Esophagus muscularis mucosa (tissue), 4 donors: ENCODE results near the gene DHX16. TPM values are rescaled to one million over a fixed set of nuclear protein-coding genes. Genes with fewer than 3 reads are reported as not detected.

Source experiments
- DNase-seq: peaks from one replicate; pipeline ENCODE4 v3.0.0-alpha.2; 2017; ENCODE audit errors: extremely low spot score
- H3K27ac ChIP-seq, 4 donors: fragments of 200-600 bp; sonication (generic); replicated peaks in 1 of 4; 1 replicate in 3 of 4; 2 replicates in 1 of 4; pipeline ENCODE4 v1.5.1; 2016 to 2019; ENCODE audit warnings: mild to moderate bottlenecking in 1 of 4
- H3K27me3 ChIP-seq, 4 donors: fragments of 200-600 bp; sonication (generic); one replicate each; pipeline versions ENCODE4 v1.5.1 to v1.6.0; 2016 to 2019
- H3K36me3 ChIP-seq, 4 donors: fragments of 200-600 bp; sonication (generic); one replicate each; pipeline ENCODE4 v1.5.1; 2016 to 2019
- H3K4me1 ChIP-seq, 4 donors: fragments of 200-600 bp; sonication (generic); one replicate each; pipeline ENCODE4 v1.5.1; 2016 to 2019
- H3K4me3 ChIP-seq, 4 donors: fragments of 200-600 bp; sonication (generic); 1 replicate in 2 of 4; 2 replicates in 2 of 4; pipeline ENCODE4 v1.5.1; 2016 to 2019; ENCODE audit warnings: mild to moderate bottlenecking in 4 of 4, moderate library complexity in 1 of 4
- H3K9me3 ChIP-seq, 4 donors: fragments of 200-600 bp; sonication (generic); 1 replicate in 3 of 4; 2 replicates in 1 of 4; pipeline ENCODE4 v1.5.1; 2016 to 2019
- CTCF ChIP-seq, 3 experiments: fragments of 200-600 bp in 2 of 3; fragments of 450-650 bp in 1 of 3; sonication (generic) in 2 of 3; IDR thresholded peaks; one replicate each; pipeline ENCODE4 v1.5.1; 2017 to 2019; ENCODE audit warnings: antibody characterized with exemption in 3 of 3, mild to moderate bottlenecking in 2 of 3, moderate library complexity in 1 of 3
- EP300 ChIP-seq: sonication (generic); formaldehyde crosslinking; IDR thresholded peaks from one replicate; pipeline ENCODE4 v1.6.1; 2017; ENCODE audit warnings: antibody characterized with exemption
- POLR2A ChIP-seq: fragments of 450-650 bp; IDR thresholded peaks from one replicate; pipeline ENCODE4 v1.6.1; 2017; ENCODE audit warnings: antibody characterized with exemption, moderate library complexity, mild to moderate bottlenecking, low read depth
- POLR2AphosphoS5 ChIP-seq, 2 donors: sonication (generic); formaldehyde crosslinking; IDR thresholded peaks; one replicate each; pipeline ENCODE4 v1.6.1; 2017; ENCODE audit warnings: antibody characterized with exemption in 2 of 2
- WGBS: methylation state at CpG from one replicate; pipeline ENCODE4 v1.1.5; 2018; 5-methylcytosine and 5-hydroxymethylcytosine counted together
- intact Hi-C: fragments of 100-400 bp; cut with DNase I; formaldehyde crosslinking; loops from one replicate; pipeline ENCODE4 v1.15.1; 2023
- total RNA-seq, 4 donors: library from RNA; depleted of rRNA; stranded (reverse); fragments of >200 nt; gene quantifications; one replicate each; pipeline versions ENCODE4 v1.1.0 to v1.2.1, GENCODE V29; 2016

Gene DHX16
- total RNA-seq, 4 donors from 2014 or later, result 20.3 to 41.1 (median 31.1) TPM

GRCh38 chr6:30657454-30657853 is 15.4 kb downstream of the DHX16 start:
- H3K36me3 ChIP-seq, result peaks cover 90 to 100% (median 100%) of the 10 kb centered on the region in 4 donors

GRCh38 chr6:30656513-30656912 is 16.3 kb downstream of the DHX16 start:
- no peak overlapping the region for H3K27ac ChIP-seq
- H3K9me3 ChIP-seq, result no peaks in the 10 kb centered on the region
- TF ChIP-seq POLR2AphosphoS5 (IDR thresholded peaks at IDR 0.05), result no peak
- TF ChIP-seq CTCF (IDR thresholded peaks at IDR 0.05), result no peak
- no peak for TF ChIP-seq POLR2A
- TF ChIP-seq EP300, result no peak
- peaks cover 89 to 100% (median 100%) of the 10 kb centered on the region in 4 donors for H3K36me3 ChIP-seq
- WGBS, result 86% methylated on average over 7 of the region's 7 CpGs
- no peak overlapping the region for H3K4me3 ChIP-seq
- intact Hi-C loops, result no loop called here
- H3K27me3 ChIP-seq, result no peaks in the 10 kb centered on the region
- H3K4me1 ChIP-seq, result no peaks in the 10 kb centered on the region
- no peak for DNase-seq

More at GRCh38 chr6:30657454-30657853, 15.4 kb downstream of the DHX16 start:
- intact Hi-C loops, result no loop called here
- no peak overlapping the region for H3K27ac ChIP-seq
- TF ChIP-seq CTCF (IDR thresholded peaks at IDR 0.05) (no peak), EP300 (no peak), POLR2AphosphoS5 (IDR thresholded peaks at IDR 0.05) (no peak), POLR2A (no peak)
- H3K9me3 ChIP-seq, result no peaks in the 10 kb centered on the region
- no peaks in the 10 kb centered on the region for H3K4me1 ChIP-seq
- no peak for DNase-seq
- no peak overlapping the region for H3K4me3 ChIP-seq
- no peaks in the 10 kb centered on the region for H3K27me3 ChIP-seq

DNA sequence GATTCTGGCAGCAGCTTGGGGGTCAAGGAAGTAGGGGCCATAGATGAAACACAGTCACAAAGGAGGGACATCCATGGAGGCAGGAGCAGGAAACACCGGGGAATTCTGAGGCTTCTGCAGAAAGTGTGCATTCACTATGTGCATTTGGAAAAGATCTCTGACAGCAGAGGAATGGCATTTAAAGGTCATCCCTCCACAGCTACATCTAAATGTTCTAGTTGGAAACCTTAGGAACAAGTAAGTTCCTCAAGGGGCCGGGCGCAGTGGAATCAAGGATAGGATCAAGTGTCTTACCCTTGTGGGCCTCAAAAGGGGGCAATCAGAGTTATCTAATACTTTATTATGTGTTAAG is 17.1 kb downstream of the DHX16 start:
- 98% methylated on average over 3 of the region's 3 CpGs for WGBS
- Histone ChIP-seq H3K27me3 (no peaks in the 10 kb centered on the region), H3K9me3 (no peaks in the 10 kb centered on the region), H3K4me1 (no peaks in the 10 kb centered on the region), H3K4me3 (no peak overlapping the region), H3K27ac (no peak overlapping the region), H3K36me3 (peaks cover 82 to 100% (median 100%) of the 10 kb centered on the region in 4 donors)
- no peak for TF ChIP-seq EP300
- no peak for TF ChIP-seq POLR2AphosphoS5 (IDR thresholded peaks at IDR 0.05)
- no peak for TF ChIP-seq POLR2A
- TF ChIP-seq CTCF (IDR thresholded peaks at IDR 0.05), result no peak
- intact Hi-C loops, result no loop called here
- no peak for DNase-seq

- H3K27ac ChIP-seq, result no peak overlapping the region
- H3K4me1 ChIP-seq, result no peaks in the 10 kb centered on the region
- TF ChIP-seq POLR2AphosphoS5 (IDR thresholded peaks at IDR 0.05), result no peak
- no peak for TF ChIP-seq EP300
- no peak for TF ChIP-seq POLR2A
- TF ChIP-seq CTCF (IDR thresholded peaks at IDR 0.05), result no peak
- H3K27me3 ChIP-seq, result no peaks in the 10 kb centered on the region
- no peaks in the 10 kb centered on the region for H3K9me3 ChIP-seq
- WGBS, result 87% methylated on average over 19 of the region's 19 CpGs
- DNase-seq, result no peak
- H3K36me3 ChIP-seq, result peaks cover 76 to 100% (median 96%) of the 10 kb centered on the region in 4 donors
- H3K4me3 ChIP-seq, result no peak overlapping the region
- intact Hi-C loops, result no loop called here
Observed at GRCh38 chr6:30654798-30655742, 17.7 kb downstream of the DHX16 start.
